Germinal center (tissue), 1 donor: Measurements from ENCODE around the gene DHRS13.

ENCODE experiments used
- DNase-seq: peaks from one replicate; pipeline ENCODE4 v3.0.0; 2012; ENCODE audit warnings: mixed read lengths, low spot score

DHRS13 gene, protein sequence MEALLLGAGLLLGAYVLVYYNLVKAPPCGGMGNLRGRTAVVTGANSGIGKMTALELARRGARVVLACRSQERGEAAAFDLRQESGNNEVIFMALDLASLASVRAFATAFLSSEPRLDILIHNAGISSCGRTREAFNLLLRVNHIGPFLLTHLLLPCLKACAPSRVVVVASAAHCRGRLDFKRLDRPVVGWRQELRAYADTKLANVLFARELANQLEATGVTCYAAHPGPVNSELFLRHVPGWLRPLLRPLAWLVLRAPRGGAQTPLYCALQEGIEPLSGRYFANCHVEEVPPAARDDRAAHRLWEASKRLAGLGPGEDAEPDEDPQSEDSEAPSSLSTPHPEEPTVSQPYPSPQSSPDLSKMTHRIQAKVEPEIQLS

DNA sequence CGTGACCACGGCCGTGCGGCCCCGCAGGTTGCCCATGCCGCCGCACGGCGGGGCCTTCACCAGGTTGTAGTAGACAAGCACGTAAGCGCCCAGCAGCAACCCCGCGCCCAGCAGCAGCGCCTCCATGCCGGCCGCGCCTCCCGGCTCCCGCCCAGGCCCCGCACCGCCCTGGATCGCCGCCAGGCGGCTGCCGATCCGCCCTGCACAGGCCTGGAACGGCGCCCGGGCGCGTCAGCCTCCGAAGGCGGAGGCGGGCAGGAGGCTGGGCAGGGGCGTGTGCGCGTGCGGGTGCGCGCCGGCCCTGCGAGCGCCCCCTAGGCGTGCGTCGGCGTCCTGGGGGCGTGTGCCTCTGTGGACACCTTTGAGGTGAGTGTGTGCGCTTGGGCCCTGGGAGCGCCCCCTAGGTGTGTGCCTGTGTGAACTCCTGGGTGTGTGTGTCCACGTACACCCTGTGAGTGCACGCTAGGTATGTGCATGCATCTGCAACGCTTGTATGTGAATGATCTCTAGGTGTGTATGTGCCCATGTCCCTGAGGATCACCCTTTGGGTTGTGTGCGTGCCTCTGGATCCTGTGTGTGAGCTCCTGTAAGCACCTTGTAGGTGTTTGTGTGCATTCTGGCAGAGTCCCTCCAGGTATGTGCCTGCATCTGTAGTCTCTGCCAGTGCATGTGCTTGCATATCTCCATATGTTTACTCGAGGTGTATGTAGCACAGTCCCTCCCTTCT, at the start of gene DHRS13:
Gene DHRS13, minus strand, starts transcription at position 261 of the 727 bp plus-strand sequence. Its CDS starts 135 bp downstream, at position 126.
- DNase-seq: peak; percentile 93

DNA sequence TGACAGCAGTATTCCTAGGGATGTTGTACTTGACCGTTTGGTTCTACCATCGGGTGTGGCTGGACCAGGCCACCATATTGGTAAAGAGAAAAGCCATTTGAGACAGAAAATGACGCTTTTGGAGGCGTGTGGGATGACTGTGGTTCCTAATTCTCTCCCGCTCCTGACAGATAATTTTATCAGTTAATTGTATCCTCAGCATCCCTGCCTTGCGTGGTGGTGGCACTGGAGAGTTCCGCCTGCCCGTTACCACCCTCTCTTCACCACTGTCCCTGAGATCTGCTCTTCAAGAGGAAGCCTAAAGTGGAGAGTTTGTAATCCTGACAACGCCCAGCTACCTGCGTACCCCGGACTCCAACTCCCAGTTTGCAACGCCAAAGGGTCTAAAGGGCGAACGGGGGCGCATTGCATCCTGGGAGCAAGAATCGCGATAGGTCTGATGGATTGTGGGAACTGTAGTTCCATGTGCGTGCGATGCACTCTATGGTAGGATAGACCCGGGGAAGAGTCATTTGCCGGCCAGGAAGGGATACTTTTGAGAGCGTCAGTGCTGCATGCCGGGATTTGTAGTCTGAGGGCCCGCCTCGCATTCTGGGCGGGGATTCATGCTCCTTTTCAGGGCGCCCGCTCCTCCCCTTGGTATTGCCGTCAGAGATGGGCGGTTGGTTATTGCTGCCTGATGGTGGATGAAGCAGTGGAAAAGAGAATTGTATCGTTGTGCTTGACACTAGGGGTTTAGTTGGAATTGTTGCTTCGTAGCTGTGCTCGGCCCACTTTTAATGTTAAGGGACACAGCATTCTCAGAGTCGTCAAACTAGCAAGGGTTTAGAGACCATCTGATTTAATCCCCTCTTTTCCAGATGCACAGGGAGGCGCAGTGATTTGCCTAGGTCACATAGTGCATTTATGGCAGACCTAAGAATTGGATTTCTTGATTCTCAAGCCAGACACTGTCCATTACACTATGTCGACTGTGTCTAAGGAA, 49.4 kb upstream of the DHRS13 start:
- peak; percentile 94 for DNase-seq

DNA sequence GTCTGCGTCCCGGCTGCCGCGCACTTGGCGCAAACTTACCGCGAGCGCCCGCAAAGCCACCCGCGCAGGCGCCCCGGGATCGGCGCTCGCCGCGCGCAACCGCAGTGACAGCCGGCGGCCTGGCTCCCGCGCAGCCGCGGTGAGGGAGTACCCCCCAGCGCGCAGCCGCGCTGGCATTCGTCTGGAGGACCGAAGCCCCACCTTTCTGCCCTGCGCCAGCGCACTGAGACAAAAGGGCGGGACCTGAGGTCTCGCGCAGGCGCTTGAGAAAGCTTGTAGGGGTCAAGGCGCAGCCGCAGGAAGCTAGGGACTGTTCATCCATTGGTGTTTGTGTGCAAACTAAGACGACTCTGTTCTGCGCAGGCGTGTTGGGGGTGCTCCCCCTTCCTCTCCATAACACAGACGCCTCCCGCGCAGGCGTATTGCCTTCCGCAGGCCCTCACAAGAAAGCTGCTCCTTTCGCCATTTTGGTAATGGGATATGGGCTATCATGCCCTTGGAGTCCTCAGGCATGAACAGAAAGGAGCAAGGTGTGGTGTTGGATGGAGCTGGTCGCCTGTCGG, 48.6 kb upstream of the DHRS13 start, which contains the start of gene PHF12:
Gene PHF12, minus strand, starts transcription at position 91 of the 563 bp plus-strand sequence. CDS start 558 bp downstream, outside the sequence.
- peak; percentile 97 for DNase-seq

DNA sequence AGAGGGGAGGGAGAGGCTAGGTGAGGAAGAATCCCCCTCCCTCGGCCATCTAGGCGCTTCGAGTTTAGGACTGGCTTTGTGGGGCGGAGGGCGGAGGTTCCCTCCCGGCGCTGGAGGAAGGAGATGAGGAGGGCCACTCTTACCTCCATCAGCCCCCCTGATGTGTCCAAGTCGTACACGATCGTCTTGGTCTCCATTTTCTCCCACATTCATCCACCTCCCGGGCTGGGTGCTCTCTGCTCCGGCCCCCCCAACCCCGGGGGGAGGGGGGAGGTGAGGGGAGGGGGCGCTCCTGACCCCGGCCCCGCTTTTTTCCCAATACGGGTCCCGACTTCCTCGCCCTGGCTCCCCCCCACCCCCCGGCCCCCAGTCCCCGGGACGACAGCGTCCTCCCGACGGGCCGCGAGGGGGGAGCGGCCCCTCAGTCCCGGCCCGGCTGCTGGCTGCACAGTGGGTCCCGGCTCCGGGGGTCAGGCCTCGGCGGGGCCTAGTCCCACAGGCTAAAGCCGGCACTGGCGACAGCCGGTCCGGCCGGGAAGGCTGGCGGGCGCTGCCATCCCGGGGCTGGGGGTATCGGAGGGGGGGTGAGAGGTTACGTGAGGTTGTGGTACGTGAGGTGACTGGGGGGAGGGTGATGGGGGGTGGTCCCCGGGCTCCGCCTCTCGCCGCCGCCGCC, 48.0 kb upstream of the DHRS13 start:
- DNase-seq: peak; percentile 23

DNA sequence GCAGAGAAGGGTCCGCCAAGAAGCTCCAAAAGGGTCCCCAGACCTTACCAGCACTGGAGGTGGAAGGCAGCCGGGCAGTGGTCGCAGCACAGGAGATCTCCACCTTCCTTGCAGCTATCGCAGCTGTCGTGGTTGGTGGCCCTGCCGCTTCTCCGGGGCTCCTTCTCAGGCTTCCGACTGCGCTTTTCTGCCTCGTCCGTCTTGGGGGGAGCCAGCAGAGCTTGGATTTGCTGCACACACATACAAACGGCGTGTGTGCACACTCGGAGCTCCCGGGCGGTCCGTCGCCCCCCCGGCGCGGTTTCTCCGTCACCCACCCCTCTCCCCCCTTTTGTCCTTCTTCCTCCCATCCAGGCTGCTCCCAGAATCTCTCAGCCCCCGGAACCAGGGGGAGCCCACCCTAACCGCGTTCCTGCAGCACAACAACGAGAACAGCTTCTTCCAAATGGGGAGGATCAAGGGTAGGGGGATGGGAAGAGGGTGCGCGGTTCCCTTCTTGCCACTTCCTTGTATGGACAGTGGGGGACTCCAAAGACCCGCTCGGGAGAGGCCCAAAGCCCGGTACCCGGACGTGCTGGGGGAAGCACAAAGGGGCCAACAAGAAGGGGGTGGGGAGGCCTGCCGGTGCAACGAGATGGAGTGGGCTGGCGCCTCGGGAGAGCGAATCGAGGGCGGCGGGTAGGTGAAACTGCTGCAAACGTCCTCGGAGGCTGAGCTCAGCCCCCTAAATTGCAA, 47.3 kb upstream of the DHRS13 start:
- peak; percentile 35 for DNase-seq

DNA sequence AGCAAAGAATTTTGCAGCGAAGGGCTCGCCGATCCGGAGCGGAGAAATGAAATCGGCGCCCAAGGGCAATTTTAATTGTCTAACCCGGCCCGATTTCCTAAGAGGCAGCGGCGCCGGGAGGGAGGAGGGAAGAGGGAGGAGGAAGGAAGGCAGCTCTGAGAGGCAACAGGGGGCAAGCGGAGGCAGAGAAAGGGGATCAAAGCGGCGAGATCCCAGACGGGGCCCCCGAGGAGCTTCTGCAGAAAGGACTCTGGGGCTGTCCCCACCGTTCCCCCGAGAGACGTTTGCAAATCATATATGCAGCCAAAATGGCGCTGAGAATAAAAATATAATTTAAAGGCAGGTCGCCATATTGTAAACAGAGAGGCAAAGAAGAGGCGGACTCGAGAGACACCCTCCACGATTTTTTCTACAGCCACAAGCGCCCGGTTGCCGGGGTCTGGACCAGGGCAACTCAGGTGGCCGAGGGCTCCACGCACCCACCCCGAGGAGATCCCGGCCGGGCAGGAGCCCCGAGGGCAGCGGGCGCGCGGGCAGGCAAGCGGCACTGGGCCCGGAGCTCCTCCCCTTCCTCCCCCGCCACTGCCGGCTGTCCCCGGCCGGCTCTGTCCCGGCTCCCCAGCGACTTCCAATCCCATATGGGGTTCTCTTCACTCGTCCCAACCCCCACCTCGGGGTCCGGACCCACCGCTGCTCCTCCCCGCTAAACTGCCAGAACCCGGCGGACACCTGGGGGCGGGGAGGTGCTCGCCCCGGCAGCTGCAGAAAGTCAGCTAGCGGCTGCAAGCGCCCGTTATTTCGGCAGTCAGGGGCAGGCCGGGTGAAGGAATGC, 46.5 kb upstream of the DHRS13 start:
- DNase-seq: peak; percentile 59

DNA sequence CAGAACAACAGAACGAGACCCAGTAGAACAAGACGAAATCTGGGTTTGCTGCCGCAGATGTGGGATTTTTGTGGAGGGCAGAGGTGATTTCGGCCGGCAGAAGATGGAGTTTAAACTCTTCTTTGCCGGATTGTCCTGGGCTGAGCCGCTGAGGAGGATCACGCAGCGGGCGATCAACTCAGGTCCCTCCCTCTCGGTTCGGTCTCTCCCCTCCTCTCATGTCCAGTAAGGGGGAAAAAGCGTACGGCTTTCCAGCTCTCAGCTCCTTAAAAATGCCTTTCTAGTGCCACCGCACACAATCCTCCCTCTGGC, 46.0 kb upstream of the DHRS13 start:
- no peak for DNase-seq

DNA sequence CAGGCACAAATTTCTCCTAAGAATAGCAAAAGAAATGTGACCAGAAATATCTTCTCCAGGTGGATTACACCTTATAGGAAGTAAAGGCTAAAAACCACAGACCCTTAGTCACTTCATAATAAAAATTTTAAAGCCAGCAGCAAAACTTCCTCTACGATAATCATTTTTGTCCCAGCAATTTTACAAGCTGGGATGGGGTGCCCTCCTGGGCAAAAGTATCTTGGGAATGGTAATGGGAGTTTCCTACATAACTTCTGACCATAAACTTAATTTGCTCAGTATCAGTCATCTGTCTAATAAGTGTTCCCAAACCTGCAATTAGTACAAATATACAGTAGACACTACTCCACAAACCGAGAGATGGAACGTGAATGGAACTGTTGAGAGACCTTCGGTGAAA, 45.5 kb upstream of the DHRS13 start:
- DNase-seq: no peak

DNA sequence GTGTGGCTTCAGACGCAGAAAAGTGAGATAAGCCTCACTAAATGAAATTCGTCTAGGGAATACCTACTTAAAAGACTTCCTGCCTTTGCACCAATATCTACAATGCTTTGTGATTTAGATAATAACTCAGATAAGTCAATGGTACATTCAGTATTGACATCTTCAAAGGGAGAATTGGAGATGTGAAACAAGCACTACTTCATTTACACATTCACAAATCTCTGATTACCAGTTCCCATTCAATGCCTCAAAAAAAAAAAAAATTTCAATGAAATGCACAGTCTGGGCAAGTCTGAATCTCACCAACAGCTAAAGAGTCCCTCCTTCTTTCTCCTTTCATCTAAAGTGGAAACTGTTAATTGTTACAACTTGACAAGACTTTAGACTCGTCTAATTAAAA, 44.8 kb upstream of the DHRS13 start:
- DNase-seq: no peak

DNA sequence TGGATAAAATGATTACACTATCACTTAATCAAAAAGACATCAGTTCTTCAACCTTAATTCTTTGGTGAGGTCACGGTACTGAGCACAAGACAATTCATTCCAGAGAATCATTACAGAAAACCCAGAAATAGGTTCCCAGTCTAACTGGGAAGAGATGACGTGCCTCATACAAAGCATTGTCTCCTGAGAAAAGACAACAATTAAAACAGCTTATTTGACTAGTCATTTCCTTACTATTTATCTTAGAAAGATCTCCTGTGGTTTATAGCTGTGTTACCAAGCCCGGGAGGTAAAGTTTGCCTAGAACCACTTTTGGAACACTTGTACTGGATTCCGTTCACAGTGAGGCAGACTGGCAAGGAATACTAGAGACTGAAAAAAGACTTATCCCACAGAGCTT, 43.4 kb upstream of the DHRS13 start:
- DNase-seq: no peak

DNA sequence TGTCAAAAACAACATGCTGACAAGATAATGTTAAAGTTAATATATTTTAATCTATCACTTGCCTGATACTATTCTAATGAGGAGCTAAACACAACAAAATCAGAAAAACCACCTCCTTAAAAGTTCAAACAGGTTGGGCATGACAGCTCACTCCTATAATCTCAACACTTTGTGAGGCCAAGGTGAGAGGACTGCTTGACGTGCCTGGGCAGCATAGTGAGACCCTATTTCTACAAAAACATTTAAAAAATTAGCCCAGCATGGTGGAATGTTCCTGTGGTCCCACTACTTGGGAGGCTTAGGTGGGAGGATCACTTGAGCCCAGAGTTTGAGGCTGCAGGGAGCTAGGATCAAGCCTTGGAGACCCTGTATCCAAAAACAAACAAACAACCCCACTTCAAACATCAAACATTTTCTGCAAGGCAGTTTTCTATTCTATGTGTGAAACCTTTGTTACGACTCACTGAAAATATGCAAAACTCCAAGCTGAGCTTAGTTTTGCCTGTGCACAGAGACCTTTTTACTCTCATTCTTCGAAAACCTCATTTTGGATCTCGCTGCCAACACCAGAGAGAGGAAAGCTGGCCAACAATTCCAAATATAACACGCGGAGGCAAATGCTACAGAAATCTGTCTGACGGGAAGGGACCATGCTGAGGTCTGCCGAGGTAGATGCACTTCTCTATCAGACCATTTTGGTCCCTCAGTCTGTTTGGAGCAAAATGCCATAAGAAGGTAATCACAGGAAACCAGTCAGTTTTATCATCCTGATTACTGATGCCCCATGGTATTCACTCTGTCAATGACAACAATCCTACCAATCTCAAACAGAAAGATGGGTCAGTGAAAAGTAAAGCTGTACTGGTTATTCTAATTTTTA, 42.2 kb upstream of the DHRS13 start:
- DNase-seq: no peak

DNA sequence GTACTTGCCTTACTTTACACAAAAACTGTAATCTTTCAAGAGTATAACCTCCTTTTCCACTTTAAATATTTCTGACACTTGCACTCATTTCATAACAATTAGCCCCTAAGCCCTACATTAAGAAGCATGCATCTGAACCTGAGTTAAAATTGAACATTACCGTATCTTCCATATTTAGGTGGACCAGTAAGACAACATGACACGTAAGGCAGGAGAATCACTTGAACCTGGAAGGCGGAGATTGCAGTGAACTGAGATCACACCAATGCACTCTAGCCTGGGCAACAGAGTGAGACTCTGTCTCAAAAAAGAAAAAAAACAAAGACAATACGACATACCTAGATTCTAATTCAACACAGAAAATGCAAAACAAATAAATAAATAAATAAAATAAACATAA, 41.5 kb upstream of the DHRS13 start:
- DNase-seq: no peak

DNA sequence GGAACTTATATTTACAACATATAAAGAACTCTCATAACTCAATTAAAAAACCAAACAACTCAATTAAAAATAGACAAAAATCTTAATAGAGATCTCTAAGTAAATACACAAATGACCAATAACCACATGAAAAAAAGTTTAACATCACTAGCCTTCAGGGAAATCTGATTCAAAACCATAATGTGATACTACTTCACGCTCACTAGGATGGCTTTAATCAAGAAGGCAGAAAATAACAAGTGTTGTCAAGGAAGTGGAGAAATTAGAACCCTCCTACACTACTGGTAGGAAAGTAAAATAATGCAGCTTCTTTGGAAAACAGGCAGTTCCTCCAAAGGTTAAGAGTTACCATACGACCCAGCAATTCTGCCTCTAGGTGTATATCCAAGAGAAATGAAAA, 40.0 kb upstream of the DHRS13 start:
- no peak for DNase-seq

DNA sequence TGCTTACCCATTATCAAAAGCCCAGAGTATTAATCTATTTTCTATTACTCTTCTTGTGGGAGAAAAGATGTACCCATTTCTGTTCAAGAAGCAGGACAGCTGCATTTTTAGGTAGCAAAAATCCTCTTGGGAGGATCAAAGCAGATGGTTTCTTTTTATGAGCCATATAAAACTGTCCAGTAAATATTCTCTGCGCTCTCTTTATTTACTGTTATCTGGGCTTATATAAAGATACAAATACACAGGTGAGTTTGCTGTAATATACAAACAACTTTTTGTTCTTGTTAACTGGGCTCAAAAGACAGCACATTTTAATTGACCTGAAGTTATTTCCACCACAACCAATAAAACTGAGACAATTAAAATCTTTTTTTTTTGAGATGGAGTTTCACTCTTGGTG, 38.4 kb upstream of the DHRS13 start:
- DNase-seq: no peak

DNA sequence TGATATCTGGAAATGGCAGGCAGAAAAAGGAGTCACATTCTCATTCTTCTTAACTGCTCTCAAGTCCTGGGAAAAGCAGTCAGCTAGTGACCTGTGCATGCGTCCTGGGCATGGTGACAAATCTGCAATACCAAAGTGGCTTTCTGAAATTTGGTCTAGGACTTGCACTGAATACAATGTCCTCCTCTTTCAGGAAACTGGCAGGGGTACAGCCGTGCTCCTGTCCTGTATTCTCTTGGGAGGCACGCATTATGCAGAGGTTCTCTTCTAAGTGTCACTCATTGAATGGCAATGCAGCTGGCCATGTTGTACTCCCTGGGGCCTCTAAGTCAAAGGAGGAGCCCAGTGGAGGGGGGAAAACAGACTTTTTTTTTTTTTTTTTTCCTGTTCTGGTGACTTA, 37.8 kb upstream of the DHRS13 start:
- DNase-seq: no peak

DNA sequence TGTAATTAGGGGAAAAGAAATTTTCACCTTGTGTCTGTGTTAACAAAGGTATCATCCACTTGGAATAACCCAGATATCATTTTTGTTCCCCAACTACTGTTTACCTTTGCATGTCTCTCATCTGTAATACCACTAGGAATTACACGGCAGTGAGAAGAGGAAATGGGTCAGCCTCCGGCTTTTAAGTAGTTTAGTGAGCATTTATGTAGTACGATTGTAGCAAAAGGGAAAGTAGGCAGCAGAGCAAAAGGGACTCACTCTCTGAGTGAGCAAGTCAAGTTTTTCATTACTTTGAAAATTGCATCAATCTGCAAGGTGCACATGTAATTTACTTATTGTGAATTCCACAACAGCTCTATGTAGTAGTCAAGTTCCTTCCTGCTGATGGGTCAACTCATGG, 37.3 kb upstream of the DHRS13 start:
- no peak for DNase-seq

DNA sequence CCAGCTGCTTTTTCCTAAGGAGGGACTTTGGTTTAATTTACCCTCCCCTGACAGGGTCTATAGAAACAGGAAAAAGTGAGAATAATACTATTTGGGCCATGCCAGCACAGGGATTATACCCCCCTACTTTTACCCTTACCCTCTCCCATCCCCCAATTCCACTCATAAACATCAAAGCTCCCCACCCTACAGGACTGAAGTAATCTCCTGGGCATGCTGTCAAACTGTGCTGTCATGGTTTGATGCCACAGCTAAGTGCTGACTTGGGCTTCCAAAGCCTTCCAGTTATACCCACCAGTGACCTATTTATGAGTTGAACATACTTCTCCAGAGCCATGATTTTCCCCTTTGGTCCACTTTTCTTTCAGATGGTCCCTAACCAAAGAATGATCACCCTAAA, 35.7 kb upstream of the DHRS13 start:
- no peak for DNase-seq

DNA sequence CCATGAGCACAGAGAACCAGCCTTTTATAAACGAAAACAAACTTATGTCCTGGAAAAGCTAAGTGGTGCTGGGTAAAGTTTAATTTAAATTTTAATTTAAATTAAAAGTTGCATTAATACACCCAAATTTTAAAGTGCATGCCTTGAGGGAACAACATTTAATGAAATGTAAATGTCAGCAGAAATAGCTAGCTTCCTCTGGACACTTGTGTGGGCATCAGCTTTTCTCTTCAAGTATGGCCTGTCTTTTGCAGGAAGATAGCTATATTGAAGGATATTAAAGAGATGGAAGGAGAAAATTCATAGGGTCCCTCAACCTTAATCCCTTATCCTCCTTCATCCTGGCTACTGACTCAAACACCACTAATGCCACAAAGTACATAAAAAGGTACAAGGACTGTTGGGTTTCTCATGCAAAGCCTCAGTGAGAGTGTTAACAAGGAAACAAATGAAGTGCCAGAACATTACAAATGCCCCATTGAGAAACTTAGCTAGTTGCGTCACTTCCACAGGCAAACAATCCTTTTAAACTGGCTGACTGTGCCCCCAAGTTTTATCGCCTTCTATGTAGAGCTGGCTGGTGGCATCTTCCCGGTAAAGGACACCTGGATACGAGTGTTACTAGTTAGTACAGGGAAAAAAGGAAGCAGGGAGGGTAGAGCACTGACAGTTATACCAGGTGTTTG, 34.3 kb upstream of the DHRS13 start:
- no peak for DNase-seq
